Measurements from ENCODE around the gene RASAL2.
"Not testable (repeated sequence)": the region's sequence is repeated elsewhere in the genome, so short reads cannot be mapped to it uniquely, and the experiment has no call there.

Gene RASAL2

GRCh38 chr1:178277793-178278530 is 184.1 kb downstream of the RASAL2 start:
- Mint-ChIP-seq H3K4me1 (ENCODE audit: low read depth) (no peaks in the 10 kb centered on the region), H3K9me3 (no peaks in the 10 kb centered on the region), H3K36me3 (ENCODE audit: low read depth) (no peaks in the 10 kb centered on the region), H3K4me3 (no peak overlapping the region), H3K27me3 (no peaks in the 10 kb centered on the region), H3K27ac (no peak overlapping the region)

GRCh38 chr1:178278916-178279686 is 185.2 kb downstream of the RASAL2 start:
- Mint-ChIP-seq H3K4me3 (no peak overlapping the region), H3K36me3 (ENCODE audit: low read depth) (no peaks in the 10 kb centered on the region), H3K27ac (no peak overlapping the region), H3K27me3 (no peaks in the 10 kb centered on the region), H3K9me3 (no peaks in the 10 kb centered on the region), H3K4me1 (ENCODE audit: low read depth) (no peaks in the 10 kb centered on the region)

- Mint-ChIP-seq H3K9me3 (no peaks in the 10 kb centered on the region), H3K4me1 (ENCODE audit: low read depth) (no peaks in the 10 kb centered on the region), H3K27ac (no peak overlapping the region), H3K4me3 (no peak overlapping the region), H3K36me3 (ENCODE audit: low read depth) (no peaks in the 10 kb centered on the region), H3K27me3 (no peaks in the 10 kb centered on the region)
These were observed 189.1 kb downstream of the RASAL2 start for GRCh38 chr1:178282949-178283367.

- no peaks in the 10 kb centered on the region for H3K9me3 Mint-ChIP-seq
- H3K27me3 Mint-ChIP-seq, result no peaks in the 10 kb centered on the region
- H3K27ac Mint-ChIP-seq, result no peak overlapping the region
- H3K4me3 Mint-ChIP-seq, result no peak overlapping the region
- H3K36me3 Mint-ChIP-seq (ENCODE audit: low read depth), result no peaks in the 10 kb centered on the region
- no peaks in the 10 kb centered on the region for H3K4me1 Mint-ChIP-seq (ENCODE audit: low read depth)
These were observed 189.5 kb downstream of the RASAL2 start for GRCh38 chr1:178283409-178283808.

GRCh38 chr1:178284058-178284457 is 190.2 kb downstream of the RASAL2 start:
- Mint-ChIP-seq H3K4me1 (ENCODE audit: low read depth) (no peaks in the 10 kb centered on the region), H3K27ac (no peak overlapping the region), H3K9me3 (no peaks in the 10 kb centered on the region), H3K27me3 (no peaks in the 10 kb centered on the region), H3K36me3 (ENCODE audit: low read depth) (no peaks in the 10 kb centered on the region), H3K4me3 (no peak overlapping the region)

GRCh38 chr1:178291166-178291565 is 197.3 kb downstream of the RASAL2 start:
- no peaks in the 10 kb centered on the region for H3K4me1 Mint-ChIP-seq (ENCODE audit: low read depth)
- H3K27ac Mint-ChIP-seq, result no peak overlapping the region
- no peaks in the 10 kb centered on the region for H3K36me3 Mint-ChIP-seq (ENCODE audit: low read depth)

GRCh38 chr1:178294654-178295053 is 200.8 kb downstream of the RASAL2 start:
- Mint-ChIP-seq H3K4me3 (no peak overlapping the region), H3K9me3 (no peaks in the 10 kb centered on the region), H3K27me3 (peaks cover under 1% of the 10 kb centered on the region), H3K36me3 (ENCODE audit: low read depth) (no peaks in the 10 kb centered on the region), H3K4me1 (ENCODE audit: low read depth) (no peaks in the 10 kb centered on the region), H3K27ac (no peak overlapping the region)

More at GRCh38 chr1:178291166-178291565, 197.3 kb downstream of the RASAL2 start:
- Mint-ChIP-seq H3K9me3 (no peaks in the 10 kb centered on the region), H3K27me3 (no peaks in the 10 kb centered on the region), H3K4me3 (no peak overlapping the region)

- Mint-ChIP-seq H3K4me1 (ENCODE audit: low read depth) (no peaks in the 10 kb centered on the region), H3K9me3 (no peaks in the 10 kb centered on the region), H3K36me3 (ENCODE audit: low read depth) (no peaks in the 10 kb centered on the region), H3K27ac (no peak overlapping the region), H3K4me3 (no peak overlapping the region), H3K27me3 (peaks cover 8% of the 10 kb centered on the region)
These were observed 206.4 kb downstream of the RASAL2 start for GRCh38 chr1:178300352-178300699.

- Mint-ChIP-seq H3K27ac (no peak overlapping the region), H3K36me3 (ENCODE audit: low read depth) (no peaks in the 10 kb centered on the region), H3K4me3 (no peak overlapping the region)
These were observed 207.2 kb downstream of the RASAL2 start for GRCh38 chr1:178301141-178301540.

GRCh38 chr1:178307264-178307663 is 213.4 kb downstream of the RASAL2 start:
- H3K27ac Mint-ChIP-seq, result no peak overlapping the region
- no peaks in the 10 kb centered on the region for H3K4me1 Mint-ChIP-seq (ENCODE audit: low read depth)

More at GRCh38 chr1:178301141-178301540, 207.2 kb downstream of the RASAL2 start:
- no peaks in the 10 kb centered on the region for H3K9me3 Mint-ChIP-seq
- no peaks in the 10 kb centered on the region for H3K4me1 Mint-ChIP-seq (ENCODE audit: low read depth)
- peaks cover 14% of the 10 kb centered on the region for H3K27me3 Mint-ChIP-seq

GRCh38 chr1:178308438-178308837 is 214.5 kb downstream of the RASAL2 start:
- H3K4me1 Mint-ChIP-seq (ENCODE audit: low read depth), result no peaks in the 10 kb centered on the region
- peaks cover 13% of the 10 kb centered on the region for H3K27me3 Mint-ChIP-seq
- H3K4me3 Mint-ChIP-seq, result no peak overlapping the region
- no peaks in the 10 kb centered on the region for H3K36me3 Mint-ChIP-seq (ENCODE audit: low read depth)
- H3K9me3 Mint-ChIP-seq, result no peaks in the 10 kb centered on the region
- no peak overlapping the region for H3K27ac Mint-ChIP-seq

More at GRCh38 chr1:178307264-178307663, 213.4 kb downstream of the RASAL2 start:
- H3K4me3 Mint-ChIP-seq, result no peak overlapping the region
- no peaks in the 10 kb centered on the region for H3K36me3 Mint-ChIP-seq (ENCODE audit: low read depth)
- H3K9me3 Mint-ChIP-seq, result no peaks in the 10 kb centered on the region
- peaks cover 13% of the 10 kb centered on the region for H3K27me3 Mint-ChIP-seq

GRCh38 chr1:178310685-178311105 is 216.8 kb downstream of the RASAL2 start:
- no peaks in the 10 kb centered on the region for H3K36me3 Mint-ChIP-seq (ENCODE audit: low read depth)
- H3K4me1 Mint-ChIP-seq (ENCODE audit: low read depth), result no peaks in the 10 kb centered on the region
- H3K27me3 Mint-ChIP-seq, result peaks cover 9% of the 10 kb centered on the region
- no peak overlapping the region for H3K27ac Mint-ChIP-seq
- H3K9me3 Mint-ChIP-seq, result no peaks in the 10 kb centered on the region
- H3K4me3 Mint-ChIP-seq, result no peak overlapping the region

GRCh38 chr1:178311164-178311563 is 217.3 kb downstream of the RASAL2 start:
- Mint-ChIP-seq H3K4me1 (ENCODE audit: low read depth) (no peaks in the 10 kb centered on the region), H3K27ac (no peak overlapping the region), H3K4me3 (no peak overlapping the region), H3K9me3 (no peaks in the 10 kb centered on the region), H3K27me3 (peaks cover 7% of the 10 kb centered on the region), H3K36me3 (ENCODE audit: low read depth) (no peaks in the 10 kb centered on the region)

- not testable (repeated sequence) for H3K36me3 Mint-ChIP-seq (ENCODE audit: low read depth); H3K4me3 Mint-ChIP-seq; H3K27ac Mint-ChIP-seq; H3K9me3 Mint-ChIP-seq; H3K4me1 Mint-ChIP-seq (ENCODE audit: low read depth)
- H3K27me3 Mint-ChIP-seq, result peaks cover 11% of the 10 kb centered on the region
These were observed 226.5 kb downstream of the RASAL2 start for GRCh38 chr1:178320280-178320982.

- Mint-ChIP-seq H3K9me3 (no peaks in the 10 kb centered on the region), H3K4me3 (no peak overlapping the region), H3K27me3 (peaks cover 15% of the 10 kb centered on the region), H3K27ac (no peak overlapping the region), H3K36me3 (ENCODE audit: low read depth) (no peaks in the 10 kb centered on the region), H3K4me1 (ENCODE audit: low read depth) (no peaks in the 10 kb centered on the region)
These were observed 229.2 kb downstream of the RASAL2 start for GRCh38 chr1:178323067-178323466.

Measured in stimulated activated naive CD8-positive, alpha-beta T cell treated with anti-CD3 and anti-CD28 coated beads, Interleukin-15, Interleukin-2, amounts not matched to agents 100 ng/mL and 50 ng/mL, for 24 hours (primary cell).